ENCODE data around the gene ATP5F1B. TPM values are rescaled to one million over a fixed set of nuclear protein-coding genes. Genes with fewer than 3 reads are reported as not detected.
"Not testable (repeated sequence)": the region's sequence is repeated elsewhere in the genome, so short reads cannot be mapped to it uniquely, and the experiment has no call there.

The ATP5F1B gene
- total RNA-seq, 2 donors from 2014 or later, result 1,197 to 1,516 TPM

DNA sequence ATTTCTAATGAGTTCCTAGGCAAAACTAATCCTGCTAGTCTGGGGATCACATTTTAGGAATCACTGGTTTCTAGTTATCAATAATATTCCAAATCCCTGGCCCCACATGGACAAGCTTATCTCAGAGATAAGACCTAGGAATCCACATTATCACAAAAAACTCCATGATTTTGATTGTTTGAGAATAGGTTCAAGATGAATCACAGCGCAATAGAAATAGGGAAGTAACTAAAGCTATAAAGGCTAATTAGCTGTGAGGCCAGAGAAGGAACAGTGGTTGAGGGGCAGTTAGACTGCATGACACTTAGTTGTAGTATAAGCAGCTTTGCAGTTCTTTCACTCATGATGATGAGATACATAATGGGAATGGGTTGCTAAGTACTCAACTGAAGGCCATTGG lies 13.1 kb upstream of the ATP5F1B start:
- DNase-seq (no peak), ATAC-seq (peak; percentile 68)
- intact Hi-C loops (cut with DNase I, micrococcal nuclease), result no loop called here

DNA sequence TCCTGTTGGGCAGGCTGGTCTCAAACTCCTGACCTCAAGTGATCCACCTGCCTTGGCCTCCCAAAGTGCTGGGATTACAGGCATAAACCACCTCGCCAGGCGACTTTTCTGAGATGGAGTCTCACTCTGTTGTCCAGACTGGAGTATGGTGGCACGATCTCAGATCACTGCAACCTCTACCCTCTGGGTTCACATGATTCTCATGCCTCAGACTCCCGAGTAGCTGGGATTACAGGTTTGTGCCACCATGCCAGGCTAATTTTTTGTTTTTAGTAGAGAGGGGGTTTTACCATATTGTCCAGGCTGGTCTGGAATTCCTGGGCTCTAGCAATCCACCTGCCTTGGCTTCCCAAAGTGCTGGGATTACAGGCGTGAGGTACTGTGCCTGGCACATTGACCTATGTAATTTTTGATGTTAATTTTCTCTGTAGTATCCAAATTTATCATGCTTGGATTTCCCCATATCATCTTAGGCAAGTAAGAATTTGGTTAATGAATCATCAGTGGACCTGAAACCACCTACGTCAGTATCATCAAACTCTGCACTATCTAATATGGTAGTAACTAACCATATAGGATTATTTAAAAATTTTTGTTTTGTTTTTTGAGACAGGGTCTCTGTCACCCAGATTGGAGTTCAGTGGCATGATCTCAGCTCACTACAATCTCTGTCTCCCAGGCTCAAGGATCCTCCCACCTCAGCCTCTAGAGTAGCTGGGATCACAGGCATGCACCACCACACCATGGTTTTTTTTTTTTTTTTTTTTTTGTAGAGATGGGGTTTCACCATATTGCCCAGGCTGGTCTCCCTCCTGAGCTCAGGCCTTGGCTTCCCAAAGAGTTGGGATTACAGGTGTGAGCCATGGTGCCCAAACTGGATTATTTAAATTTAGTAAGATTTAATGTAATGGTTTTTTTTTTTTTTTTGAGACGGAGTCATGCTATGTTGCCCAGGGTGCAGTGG lies 11.9 kb upstream of the ATP5F1B start:
- ATAC-seq (no peak), DNase-seq (no peak)
- intact Hi-C loops (cut with DNase I, micrococcal nuclease), result no loop called here

DNA sequence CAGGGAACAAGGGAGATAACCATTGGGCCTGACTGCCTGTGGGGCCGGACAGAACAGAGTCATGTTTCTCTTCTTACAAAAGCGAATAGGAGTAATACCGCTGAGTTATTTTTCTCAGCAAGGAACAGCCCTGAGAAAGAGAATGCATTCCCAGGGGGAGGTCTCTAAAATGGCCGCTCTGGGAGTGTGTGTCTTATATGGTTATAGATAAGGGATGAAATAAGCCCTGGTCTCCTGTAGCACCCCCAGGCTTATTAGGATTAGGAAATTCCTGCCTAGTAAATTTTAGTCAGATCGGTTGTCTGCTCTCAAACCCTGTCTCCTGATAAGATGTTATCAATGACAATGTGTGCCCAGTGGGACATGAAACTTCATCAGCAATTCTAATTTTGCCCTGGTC lies 8.0 kb upstream of the ATP5F1B start:
- ATAC-seq; intact Hi-C loops (cut with DNase I, micrococcal nuclease); DNase-seq: not testable (repeated sequence)

DNA sequence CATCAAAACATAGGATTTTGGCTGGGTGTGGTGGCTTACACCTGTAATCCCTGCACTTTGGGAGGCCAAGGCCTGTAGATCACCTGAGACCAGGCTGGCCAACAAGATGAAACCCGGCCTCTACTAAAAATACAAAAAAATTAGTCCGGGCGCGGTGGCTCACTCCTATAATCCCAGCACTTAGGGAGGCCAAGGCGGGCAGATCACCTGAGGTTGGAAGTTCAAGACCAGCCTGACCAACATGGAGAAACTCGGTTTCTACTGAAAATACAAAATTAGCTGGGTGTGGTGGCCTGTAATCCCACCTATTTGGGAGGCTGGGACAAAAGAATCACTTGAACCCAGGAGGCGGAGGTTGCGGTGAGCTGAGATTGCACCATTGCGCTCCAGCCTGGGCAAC lies 2.2 kb upstream of the ATP5F1B start:
- intact Hi-C loops (cut with DNase I, micrococcal nuclease), result loop anchor here in 1 of 2 donors (10.0 kb wide), 1 partner anchor 77 kb away; the partner anchor contains the start of gene NACA
- ATAC-seq, result not testable (repeated sequence)
- peak in 1 of 2 donors; percentile 8 for DNase-seq

DNA sequence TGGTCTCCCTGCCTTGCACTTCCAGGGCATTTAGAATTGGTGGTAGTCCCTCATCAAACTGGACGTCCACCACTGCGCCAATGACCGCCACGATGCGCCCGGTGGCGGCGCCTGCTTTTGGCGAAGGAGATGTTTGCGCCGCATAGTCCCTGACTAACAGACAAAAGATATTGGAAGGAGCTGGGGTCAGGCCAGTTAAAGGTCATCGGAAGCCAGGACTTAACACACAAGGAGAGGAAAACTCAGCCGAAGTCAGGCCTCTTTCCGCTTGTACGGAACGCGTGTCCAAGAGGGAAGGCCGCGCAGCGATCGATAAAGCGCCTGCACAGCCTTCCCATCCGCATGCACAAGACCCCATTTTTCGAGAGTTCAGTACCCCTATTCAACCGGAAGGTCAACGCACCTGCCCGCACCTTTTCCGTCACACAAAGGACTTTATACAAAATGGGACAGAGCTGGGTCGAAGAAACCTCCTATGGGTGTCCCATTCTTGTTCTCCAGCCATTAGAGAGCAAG lies 525 bp downstream of the ATP5F1B start:
- ATAC-seq (peak; percentile 13), DNase-seq (peak in 1 of 2 donors; percentile 37)
- intact Hi-C loops (cut with DNase I, micrococcal nuclease), result loop anchor here in 1 of 2 donors (10.0 kb wide), 1 partner anchor 80 kb away; the partner anchor contains the start of gene NACA

DNA sequence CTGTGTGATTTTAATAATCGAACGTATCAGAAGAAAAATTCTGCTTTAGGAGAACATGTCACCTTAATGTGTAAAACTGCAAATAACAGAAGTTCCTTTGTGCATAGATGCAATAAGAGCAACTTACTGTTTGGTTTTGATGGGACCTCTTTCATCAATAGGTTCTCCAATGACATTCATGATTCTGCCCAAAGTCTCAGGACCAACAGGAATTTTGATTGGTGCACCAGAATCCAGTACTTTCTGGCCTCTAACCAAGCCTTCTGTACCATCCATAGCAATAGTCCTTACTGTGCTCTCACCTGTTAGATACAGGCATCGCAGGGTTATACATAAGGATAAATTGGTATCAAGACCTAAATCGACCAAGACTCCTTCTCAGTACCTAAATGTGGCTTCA lies 1.1 kb downstream of the ATP5F1B start:
- ATAC-seq (no peak), DNase-seq (no peak)
- intact Hi-C loops (cut with DNase I, micrococcal nuclease), result loop anchor here in 1 of 2 donors (10.0 kb wide), 1 partner anchor 80 kb away; the partner anchor contains the start of gene NACA

DNA sequence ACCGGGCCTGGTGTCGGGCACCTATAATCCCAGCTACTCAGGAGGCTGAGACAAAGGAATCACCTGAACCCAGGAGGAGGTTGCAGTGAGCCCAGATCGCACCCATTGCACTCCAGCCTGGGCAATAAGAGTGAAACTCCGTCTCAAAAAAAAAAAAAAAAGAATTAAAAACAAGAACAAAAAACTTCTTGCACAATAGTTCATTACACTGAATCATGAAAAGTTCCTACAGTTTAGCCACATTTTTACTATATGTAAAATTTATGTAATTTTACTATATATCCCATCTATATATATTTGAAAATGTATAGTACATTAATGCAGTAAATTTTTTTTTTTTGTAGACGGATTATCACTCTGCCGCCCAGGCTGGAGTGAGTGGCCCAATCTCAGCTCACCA lies 4.6 kb downstream of the ATP5F1B start:
- DNase-seq (no peak), ATAC-seq (no peak)
- intact Hi-C loops (cut with DNase I, micrococcal nuclease), result loop anchor here in 1 of 2 donors (10.0 kb wide), 1 partner anchor 84 kb away; the partner anchor contains the start of gene NACA

DNA sequence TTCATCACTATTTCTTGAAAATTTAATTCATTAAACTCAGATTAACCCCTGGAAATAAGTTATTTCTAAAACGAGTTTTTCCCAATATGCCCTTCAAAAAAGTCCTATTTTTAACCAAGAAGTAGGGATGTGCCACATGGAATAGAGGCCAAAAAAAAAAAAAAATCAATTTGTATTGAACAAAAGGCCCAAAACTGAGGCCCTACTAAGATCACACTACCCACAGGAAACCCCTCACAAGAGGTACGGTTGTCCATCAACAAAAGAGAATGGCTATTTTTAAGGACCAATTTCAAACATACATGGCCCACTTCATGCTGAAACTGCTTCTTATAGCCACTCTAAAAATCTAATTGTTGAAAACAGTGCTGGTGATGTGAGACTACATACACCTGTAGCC lies 8.2 kb downstream of the ATP5F1B start:
- intact Hi-C loops (cut with DNase I, micrococcal nuclease), result loop anchor here in 1 of 2 donors (10.0 kb wide), 1 partner anchor 47 kb away; the partner anchor contains the start of gene PTGES3
- no peak for DNase-seq
- no peak for ATAC-seq

DNA sequence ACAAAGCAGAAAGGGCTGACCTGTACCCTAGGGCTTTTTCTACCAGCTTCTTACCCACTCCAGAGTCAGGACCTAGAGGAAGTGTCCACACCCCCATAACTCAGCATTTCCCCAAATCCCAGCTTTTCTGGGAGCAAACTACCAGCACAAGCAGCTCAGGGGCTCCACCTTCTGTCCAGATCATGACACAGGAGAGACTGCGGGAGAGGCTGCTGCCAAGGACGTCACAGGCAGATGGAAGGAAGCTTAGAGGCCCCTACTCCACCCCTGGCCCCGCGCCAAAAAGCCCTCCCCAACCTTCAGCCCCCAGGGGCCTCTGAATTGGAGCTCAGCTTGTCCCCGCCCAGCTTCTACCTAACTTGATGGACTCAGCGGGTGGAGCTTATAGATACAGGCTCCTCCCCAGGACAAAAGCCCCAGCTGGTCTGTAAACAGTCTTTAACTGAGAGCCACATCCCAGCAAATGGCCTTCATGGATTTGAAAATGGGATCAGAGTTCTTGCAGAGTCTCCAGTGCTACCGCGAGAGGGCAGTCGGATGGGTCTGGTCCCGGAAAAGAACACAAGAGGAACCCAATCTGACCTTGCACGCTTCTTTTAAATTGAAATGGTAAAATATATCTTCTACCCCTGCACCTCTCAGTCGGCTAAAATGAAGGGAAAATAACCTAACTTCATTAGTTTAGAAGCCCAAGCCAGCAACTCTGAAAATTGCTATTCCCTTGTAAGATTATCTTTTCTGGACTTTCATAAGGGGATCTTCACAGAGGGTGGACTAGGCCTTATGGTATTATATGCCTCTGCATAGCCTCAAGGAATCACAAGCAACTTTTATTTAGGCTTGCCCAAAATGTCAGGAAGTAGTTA lies 8.9 kb downstream of the ATP5F1B start:
- intact Hi-C loops (cut with DNase I, micrococcal nuclease), result loop anchor here in 1 of 2 donors (10.0 kb wide), 1 partner anchor 48 kb away; the partner anchor contains the start of gene PTGES3
- DNase-seq (peak; percentile 99 to 100), ATAC-seq (peak; percentile 67)

DNA sequence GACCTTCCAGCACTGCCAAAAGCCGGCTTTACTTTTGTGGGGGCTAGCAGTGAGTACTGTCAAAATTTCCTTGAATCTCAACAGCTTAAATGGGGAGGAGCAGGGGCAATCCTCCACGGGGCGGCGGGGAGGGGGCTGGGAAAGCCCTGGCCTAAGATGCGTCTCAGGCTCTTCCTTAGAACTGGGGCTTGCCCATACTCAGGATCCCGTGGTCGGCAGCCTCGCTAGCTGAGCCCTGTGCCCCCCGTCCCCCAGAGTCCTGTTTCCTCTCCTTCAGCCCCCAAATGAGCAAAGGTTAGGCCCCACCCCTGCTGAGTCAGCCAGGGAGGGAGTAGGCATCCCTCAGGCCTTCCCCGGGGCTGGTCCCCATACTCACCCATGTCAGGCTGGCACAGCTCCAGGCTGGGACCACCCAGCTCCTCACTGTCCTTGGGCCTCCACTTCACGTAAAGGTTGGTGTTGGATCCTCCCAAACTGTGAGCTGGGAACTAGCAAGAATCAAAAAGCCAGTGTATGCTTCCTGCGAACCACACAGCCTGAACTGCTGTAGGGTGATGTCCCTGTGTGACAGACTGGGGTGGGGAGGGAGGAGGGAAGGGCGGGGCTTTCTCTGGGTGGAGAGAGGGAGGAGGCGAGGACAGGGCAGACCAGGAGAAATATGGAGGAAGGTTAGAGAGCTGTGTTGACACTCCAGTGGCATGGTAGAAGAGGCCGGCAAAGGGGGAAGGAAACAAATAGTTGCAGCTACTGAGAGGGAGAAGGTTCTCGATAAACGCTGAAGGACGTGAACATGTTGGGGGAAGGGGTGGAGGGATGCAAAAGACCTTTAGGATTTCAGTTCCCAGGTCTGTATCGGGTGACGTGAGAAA lies 9.7 kb downstream of the ATP5F1B start:
- ATAC-seq (peak; percentile 67), DNase-seq (peak; percentile 91 to 97)
- intact Hi-C loops (cut with DNase I, micrococcal nuclease), result loop anchor here in 1 of 2 donors (10.0 kb wide), 1 partner anchor 49 kb away; the partner anchor contains the start of gene PTGES3

DNA sequence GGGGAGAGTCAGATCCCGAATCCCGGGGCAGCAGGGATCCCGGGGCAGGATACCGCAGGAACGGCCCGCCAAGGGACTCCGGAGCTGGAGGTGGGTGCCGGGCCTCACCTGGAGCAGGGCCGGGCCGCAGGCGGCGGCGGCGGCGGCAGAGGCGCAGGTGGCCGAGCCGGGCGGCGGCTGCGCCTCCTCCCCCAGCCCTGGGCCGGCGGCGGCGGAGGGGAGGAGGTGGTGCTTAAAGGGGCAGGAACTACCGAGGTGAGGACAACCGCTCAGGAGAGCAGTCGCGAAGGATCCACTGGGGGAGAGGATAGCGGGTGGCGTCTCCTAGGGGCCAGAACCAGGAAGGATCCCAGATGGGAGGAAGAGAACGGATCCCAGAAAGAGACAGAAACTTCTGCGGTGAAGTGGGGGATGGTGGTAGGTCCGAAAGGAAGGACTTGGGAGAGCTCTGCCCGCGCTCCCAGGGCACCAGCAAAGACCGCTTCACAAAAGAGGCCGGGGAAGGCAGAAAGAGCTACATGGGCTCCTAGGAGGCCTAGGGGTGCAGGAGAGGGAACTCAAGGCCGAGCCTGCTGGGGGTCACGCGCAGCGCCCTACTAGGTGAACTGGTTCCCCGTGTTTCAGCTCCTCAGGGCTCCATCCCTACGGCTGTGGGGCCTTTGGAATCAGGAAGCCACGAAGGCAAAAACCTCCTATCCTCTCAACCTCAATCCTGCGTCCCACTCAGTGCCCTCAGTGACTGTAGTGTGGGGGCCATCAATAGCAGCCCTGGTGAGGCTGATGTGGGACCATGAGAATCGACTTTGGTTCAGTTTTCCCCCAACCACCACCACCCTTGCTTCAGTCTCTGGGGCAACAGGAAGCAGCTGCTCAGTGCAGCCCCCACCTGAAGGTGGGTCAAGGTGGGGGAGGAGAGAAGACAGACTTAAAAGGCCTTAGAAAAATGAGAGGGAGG lies 10.7 kb downstream of the ATP5F1B start:
- intact Hi-C loops (cut with DNase I, micrococcal nuclease), result loop anchor here in 1 of 2 donors (5.0 to 10.0 kb wide), 2 partner anchors 50 to 113 kb away; partner anchors contain the start of genes PTGES3 and RBMS2
- ATAC-seq (peak; percentile 52), DNase-seq (peak; percentile 86 to 91)

DNA sequence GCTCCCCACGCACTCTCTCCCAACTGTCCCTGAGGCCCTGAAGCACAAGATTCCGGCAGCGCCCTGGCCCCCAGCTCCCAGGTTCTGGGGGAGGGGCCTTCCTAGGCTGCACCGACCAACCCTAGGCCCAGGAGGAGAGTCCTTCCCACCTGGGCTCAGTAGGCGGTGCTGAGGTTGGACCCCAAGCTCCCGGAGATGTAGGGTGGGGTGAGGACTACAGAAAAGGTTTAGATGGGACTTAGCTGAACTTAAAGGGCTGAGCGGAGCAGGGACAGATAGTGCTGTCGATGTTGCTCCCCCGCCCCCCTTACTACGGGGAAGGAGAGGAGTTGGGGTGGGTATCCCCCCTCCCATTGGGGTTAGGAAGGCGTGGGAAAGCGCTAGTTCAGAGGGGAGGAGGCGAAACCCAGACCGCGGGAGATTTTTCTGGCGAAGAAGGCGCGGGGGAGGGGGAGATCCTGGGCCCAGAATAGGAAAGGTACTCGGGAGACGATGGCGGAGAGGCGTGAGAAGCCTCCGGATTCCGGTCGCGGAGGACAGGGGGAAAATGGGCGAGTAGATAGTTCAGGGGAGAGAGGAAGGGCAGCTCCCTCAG lies 11.4 kb downstream of the ATP5F1B start:
- DNase-seq (peak; percentile 77 to 88), ATAC-seq (peak; percentile 26)
- intact Hi-C loops (cut with DNase I, micrococcal nuclease), result loop anchor here in 1 of 2 donors (5.0 to 10.0 kb wide), 2 partner anchors 50 to 112 kb away; partner anchors contain the start of genes PTGES3 and RBMS2

DNA sequence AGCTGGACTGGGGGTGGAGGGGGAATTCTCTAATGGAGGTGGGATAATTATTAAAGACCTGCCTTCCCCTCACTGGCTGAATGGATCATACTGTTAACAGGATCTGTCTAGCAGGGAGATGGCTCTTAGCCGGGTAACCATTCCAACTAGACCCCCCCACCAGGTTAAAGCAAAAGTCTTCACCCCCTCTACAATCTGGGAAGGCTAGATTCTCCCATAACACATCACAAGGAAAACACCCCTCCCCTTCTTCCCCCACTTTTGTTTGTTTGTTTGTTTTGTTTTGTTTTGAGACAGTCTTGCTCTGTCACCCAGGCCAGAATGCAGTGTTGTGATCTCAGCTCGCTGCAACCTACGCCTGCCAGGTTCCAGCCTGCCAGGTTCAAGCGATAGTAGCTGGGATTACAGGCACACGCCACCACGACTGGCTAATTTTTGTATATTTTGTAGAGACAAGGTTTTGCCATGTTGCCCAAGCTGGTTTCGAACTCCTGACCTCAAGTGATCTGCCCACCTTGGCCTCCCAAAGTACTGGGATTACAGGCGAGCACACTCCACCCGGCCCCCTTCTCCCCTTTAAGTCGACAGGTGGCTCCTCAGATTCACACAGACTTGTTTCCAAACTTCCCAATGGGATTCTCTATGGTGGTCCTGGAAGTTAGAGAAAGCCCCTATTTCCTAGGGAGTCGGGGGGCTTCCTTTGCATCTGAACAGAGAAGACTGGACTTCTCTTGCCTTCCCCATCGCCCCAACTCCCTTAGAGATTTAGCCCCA lies 12.1 kb downstream of the ATP5F1B start:
- ATAC-seq (no peak), DNase-seq (no peak)
- intact Hi-C loops (cut with DNase I, micrococcal nuclease), result loop anchor here in 1 of 2 donors (5.0 to 10.0 kb wide), 2 partner anchors 51 to 111 kb away; partner anchors contain the start of genes PTGES3 and RBMS2

DNA sequence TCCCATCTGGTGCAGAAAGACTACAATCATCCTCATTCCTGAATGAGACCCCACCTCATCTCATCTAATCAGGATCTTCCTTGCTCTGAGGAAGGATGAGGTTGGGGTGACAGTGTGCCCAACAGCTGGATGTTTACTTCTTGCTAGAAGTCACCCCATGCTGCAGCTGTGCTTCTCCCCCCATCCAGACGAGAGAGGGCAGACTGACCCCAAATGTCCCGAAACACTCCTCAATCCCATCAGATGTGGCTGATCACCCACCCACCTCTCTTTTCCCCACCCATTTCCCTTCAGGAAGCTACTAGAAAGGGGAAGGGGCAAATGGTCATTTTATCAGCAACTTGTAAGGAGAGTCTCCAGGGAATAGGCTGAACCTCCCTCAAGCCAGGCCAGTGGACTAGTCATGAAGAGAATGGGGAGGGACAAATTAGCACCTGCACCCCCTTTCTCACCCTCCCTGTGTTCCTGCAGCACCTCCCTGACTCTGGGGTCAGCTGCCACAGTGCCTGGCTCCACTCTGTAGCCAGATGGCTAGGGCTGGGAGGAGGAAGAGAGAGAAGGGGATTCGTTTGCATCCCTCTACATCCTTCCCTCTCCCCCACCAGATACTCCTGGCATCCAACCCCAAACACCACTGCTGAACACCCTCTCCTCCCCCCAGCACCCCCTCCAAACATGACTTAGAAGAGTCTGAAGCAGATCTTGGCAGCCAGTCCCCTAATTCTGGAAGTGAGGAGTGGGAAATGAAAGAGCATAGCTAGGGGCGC lies 12.9 kb downstream of the ATP5F1B start:
- DNase-seq (peak in 1 of 2 donors; percentile 42), ATAC-seq (no peak)
- intact Hi-C loops (cut with DNase I, micrococcal nuclease), result loop anchor here in 1 of 2 donors (5.0 to 10.0 kb wide), 2 partner anchors 52 to 111 kb away; partner anchors contain the start of genes PTGES3 and RBMS2

Measured in left colon (tissue), 2 donors.